NCI-H345 treated with DMSO at 0.1 percent for 48 hours (cell line): Measurements from ENCODE around the gene RBM23.
"Not testable (repeated sequence)": the region's sequence is repeated elsewhere in the genome, so short reads cannot be mapped to it uniquely, and the experiment has no call there.

Experiments used
- DNase-seq: peaks from one replicate; lab custom pipeline; 2025; ENCODE audit not compliant: unreplicated experiment; lab: John Stamatoyannopoulos, UW

The RBM23 gene

GRCh38 chr14:22865424-22866405 lies 53.2 kb downstream of the RBM23 start:
- no peak for DNase-seq

GRCh38 chr14:22864979-22865378 lies 54.0 kb downstream of the RBM23 start:
- DNase-seq, result no peak

DNA sequence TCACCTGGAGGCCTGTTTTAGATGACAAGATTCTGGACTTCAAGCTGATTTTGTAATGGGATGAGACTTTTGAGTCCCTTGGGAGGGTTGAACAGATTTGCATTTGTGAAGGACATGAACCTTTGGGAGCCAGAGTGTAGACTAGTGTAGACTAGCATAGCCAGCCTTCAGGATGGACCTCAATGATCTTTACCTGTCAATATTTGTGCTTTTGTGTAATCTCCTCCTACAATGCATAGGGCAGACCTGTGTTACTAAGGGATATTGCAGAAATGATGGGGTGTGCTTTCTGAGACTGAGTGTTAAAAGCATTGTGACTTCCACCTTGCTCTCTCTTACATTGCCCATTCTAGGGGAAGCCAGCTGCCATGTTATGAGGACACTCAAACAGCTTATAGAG lies 57.3 kb downstream of the RBM23 start:
- no peak for DNase-seq

- not testable (repeated sequence) for DNase-seq
Observed at GRCh38 chr14:22860377-22860776, 58.6 kb downstream of the RBM23 start.

- DNase-seq, result no peak
Observed at GRCh38 chr14:22856428-22856827, 62.5 kb downstream of the RBM23 start.

- no peak for DNase-seq
Observed at GRCh38 chr14:22854963-22855724, 63.8 kb downstream of the RBM23 start.

DNA sequence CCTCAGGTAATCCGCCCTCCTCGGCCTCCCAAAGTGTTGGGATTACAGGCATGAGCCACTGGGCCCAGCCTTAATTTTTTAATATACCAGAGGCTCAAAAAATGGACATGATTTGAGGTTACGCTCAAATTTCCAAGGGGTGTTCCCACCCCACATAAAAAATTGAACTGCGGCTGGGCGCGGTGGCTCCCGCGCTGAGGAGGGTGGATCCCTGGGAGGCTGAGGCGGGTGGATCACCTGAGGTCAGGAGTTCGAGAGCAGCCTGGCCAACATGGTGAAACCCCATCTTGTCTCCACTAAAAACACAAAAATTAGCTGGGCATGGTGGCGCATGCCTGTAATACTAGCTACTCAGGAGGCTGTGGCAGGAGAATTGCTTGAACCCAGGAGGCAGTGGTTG lies 64.7 kb downstream of the RBM23 start:
- DNase-seq, result not testable (repeated sequence)

GRCh38 chr14:22852940-22853767 lies 65.8 kb downstream of the RBM23 start:
- peak; percentile 38 for DNase-seq

DNA sequence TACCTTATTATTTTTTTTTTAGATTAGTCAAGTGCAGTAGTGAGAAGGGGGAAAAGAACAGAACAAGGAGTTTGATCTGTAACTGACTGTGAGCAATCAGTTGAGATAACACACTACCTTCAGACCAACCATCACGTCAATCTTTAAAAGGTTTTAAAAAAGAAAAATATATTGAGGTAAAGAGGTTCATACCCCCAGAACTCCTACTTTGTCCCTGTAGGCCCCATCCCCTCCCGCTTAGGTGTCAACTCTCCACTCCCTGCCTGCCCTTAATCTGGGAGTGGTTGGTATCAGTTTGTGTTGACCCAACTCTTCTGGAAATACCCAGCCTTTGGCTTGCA lies 66.4 kb downstream of the RBM23 start:
- no peak for DNase-seq

DNA sequence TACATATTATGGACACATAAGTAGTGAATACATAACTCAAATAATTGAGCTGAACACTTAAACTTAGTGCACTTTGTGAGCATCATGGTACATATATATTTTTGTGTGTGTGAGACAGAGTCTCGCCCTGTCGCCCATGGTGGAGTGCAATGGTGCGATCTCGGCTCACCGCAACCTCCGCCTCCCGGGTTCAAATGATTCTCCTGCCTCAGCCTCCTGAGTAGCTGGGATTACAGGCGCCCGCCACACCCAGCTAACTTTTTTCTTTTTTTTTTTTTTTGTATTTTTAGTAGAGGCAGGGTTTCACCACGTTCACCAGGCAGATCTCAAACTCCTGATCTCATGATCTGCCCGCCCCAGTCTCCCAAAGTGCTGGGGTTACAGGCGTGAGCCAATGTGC lies 66.8 kb downstream of the RBM23 start:
- DNase-seq, result not testable (repeated sequence)

- no peak for DNase-seq
Observed at GRCh38 chr14:22850944-22851764, 67.8 kb downstream of the RBM23 start.

GRCh38 chr14:22849212-22849819 lies 69.6 kb downstream of the RBM23 start:
- no peak for DNase-seq

GRCh38 chr14:22848351-22849164 lies 70.4 kb downstream of the RBM23 start:
- no peak for DNase-seq

- DNase-seq, result no peak
Observed at GRCh38 chr14:22847661-22848341, 71.1 kb downstream of the RBM23 start.

DNA sequence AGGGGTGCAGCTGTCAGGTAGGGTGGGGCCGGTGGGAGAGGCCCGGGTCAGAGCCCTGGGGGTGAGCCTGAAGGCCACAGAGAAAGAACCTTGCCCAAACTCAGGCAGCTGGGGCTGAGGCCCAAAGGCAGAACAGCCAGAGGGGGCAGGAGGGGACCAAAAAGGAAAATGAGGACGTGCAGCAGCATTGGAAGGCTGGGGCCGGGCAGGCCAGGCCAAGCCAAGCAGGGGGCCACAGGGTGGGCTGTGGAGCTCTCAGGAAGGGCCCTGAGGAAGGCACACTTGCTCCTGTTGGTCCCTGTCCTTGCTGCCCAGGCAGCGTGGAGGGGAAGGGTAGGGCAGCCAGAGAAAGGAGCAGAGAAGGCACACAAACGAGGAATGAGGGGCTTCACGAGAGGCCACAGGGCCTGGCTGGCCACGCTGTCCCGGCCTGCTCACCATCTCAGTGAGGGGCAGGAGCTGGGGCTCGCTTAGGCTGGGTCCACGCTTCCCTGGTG lies 72.1 kb downstream of the RBM23 start:
- no peak for DNase-seq

DNA sequence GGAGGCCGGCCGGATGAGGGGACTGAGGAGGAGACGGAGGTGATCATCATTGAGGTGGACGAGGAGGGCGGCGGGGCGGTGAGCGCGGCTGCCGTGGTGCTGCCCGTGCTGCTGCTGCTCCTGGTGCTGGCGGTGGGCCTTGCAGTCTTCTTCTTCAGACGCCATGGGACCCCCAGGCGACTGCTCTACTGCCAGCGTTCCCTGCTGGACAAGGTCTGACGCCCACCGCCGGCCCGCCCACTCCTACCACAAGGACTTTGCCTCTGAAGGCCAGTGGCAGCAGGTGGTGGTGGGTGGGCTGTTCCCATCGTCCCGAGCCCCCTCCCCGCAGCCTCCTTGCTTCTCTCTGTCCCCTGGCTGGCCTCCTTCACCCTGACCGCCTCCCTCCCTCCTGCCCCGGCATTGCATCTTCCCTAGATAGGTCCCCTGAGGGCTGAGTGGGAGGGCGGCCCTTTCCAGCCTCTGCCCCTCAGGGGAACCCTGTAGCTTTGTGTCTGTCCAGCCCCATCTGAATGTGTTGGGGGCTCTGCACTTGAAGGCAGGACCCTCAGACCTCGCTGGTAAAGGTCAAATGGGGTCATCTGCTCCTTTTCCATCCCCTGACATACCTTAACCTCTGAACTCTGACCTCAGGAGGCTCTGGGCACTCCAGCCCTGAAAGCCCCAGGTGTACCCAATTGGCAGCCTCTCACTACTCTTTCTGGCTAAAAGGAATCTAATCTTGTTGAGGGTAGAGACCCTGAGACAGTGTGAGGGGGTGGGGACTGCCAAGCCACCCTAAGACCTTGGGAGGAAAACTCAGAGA lies 72.9 kb downstream of the RBM23 start:
- no peak for DNase-seq

DNA sequence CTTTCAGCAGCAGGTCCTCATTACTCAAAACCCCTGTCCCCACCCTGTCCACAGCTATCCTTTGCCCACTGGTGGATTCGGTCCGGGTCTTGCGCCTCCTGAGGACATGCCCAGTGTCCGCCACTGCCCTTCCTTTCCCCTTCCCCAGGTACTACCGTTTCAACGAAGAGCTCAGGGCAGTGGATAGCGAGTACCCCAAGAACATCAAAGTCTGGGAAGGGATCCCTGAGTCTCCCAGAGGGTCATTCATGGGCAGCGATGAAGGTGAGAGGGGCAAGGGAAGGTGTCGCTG lies 73.9 kb downstream of the RBM23 start:
- no peak for DNase-seq
